Stimulated activated CD4-positive, alpha-beta T cell treated with anti-CD3 and anti-CD28 coated beads, TNF-alpha, amount 100 ng/mL, for 4 hours (primary cell): ENCODE measurements around the gene MYO3B.
"Not testable (repeated sequence)": the region's sequence is repeated elsewhere in the genome, so short reads cannot be mapped to it uniquely, and the experiment has no call there.

Source experiments
- DNase-seq, 3 experiments: peaks; one replicate each; pipeline ENCODE4 v3.0.0-alpha.2; 2020; ENCODE audit warnings: low read depth in 3 of 3

MYO3B gene

GRCh38 chr2:170566138-170566537 is 388.2 kb downstream of the MYO3B start:
- DNase-seq, result no peak

- no peak for DNase-seq
Observed at GRCh38 chr2:170567429-170567828, 389.5 kb downstream of the MYO3B start.

- no peak for DNase-seq
Observed at GRCh38 chr2:170568511-170568910, 390.6 kb downstream of the MYO3B start.

GRCh38 chr2:170571612-170572011 is 393.7 kb downstream of the MYO3B start:
- DNase-seq, result no peak

- DNase-seq, result no peak
Observed at GRCh38 chr2:170573671-170574070, 395.7 kb downstream of the MYO3B start.

GRCh38 chr2:170576296-170576695 is 398.3 kb downstream of the MYO3B start:
- DNase-seq, result no peak

- DNase-seq, result no peak
Observed at GRCh38 chr2:170577356-170577755, 399.4 kb downstream of the MYO3B start.

- no peak for DNase-seq
Observed at GRCh38 chr2:170578606-170579005, 400.7 kb downstream of the MYO3B start.

GRCh38 chr2:170579511-170579910 is 401.6 kb downstream of the MYO3B start:
- no peak for DNase-seq

- no peak for DNase-seq
Observed at GRCh38 chr2:170582313-170582712, 404.4 kb downstream of the MYO3B start.

GRCh38 chr2:170582751-170583463 is 405.0 kb downstream of the MYO3B start:
- DNase-seq, result no peak

- DNase-seq, result no peak
Observed at GRCh38 chr2:170585067-170585466, 407.1 kb downstream of the MYO3B start.

- no peak for DNase-seq
Observed at GRCh38 chr2:170586571-170587095, 408.7 kb downstream of the MYO3B start.

- DNase-seq, result no peak
Observed at GRCh38 chr2:170587117-170587516, 409.2 kb downstream of the MYO3B start.

- no peak for DNase-seq
Observed at GRCh38 chr2:170587922-170588321, 410.0 kb downstream of the MYO3B start.

- DNase-seq, result no peak
Observed at GRCh38 chr2:170588729-170589128, 410.8 kb downstream of the MYO3B start.

GRCh38 chr2:170596576-170596975 is 418.6 kb downstream of the MYO3B start:
- DNase-seq, result no peak

- no peak for DNase-seq
Observed at GRCh38 chr2:170598067-170598395, 420.1 kb downstream of the MYO3B start.

- no peak for DNase-seq
Observed at GRCh38 chr2:170601489-170601888, 423.5 kb downstream of the MYO3B start.

- no peak for DNase-seq
Observed at GRCh38 chr2:170605862-170606261, 427.9 kb downstream of the MYO3B start.

- no peak for DNase-seq
Observed at GRCh38 chr2:170607171-170607570, 429.2 kb downstream of the MYO3B start.

- no peak for DNase-seq
Observed at GRCh38 chr2:170610615-170611014, 432.7 kb downstream of the MYO3B start.

GRCh38 chr2:170618948-170619347 is 441.0 kb downstream of the MYO3B start:
- not testable (repeated sequence) for DNase-seq

- not testable (repeated sequence) for DNase-seq
Observed at GRCh38 chr2:170635094-170635493, 457.1 kb downstream of the MYO3B start.
